Fibroblast of the aortic adventitia (primary cell): Measurements from ENCODE around the gene ANKRD45. TPM values are rescaled to one million over a fixed set of nuclear protein-coding genes. Genes with fewer than 3 reads are reported as not detected.
A peak's percentile ranks its signal among the peaks of the same experiment; 100 is the strongest.

Experiments
- DNase-seq: peaks from one replicate; pipeline ENCODE4 v3.0.0-alpha.2; 2010; ENCODE audit warnings: low read depth
- H3K4me3 ChIP-seq: 2 replicates; pipeline ENCODE4 v1.5.1; 2011; ENCODE audit warnings: low read depth, mild to moderate bottlenecking, control low read depth, low read length, moderate library complexity
- total RNA-seq: library from RNA; depleted of rRNA; stranded (reverse); fragments of >200 nt; gene quantifications from 2 replicates; pipeline ENCODE4 v1.2.3, GENCODE V29; 2012; ENCODE audit warnings: low replicate concordance
- TF ChIP-seq, protein P1 (sequence below): IDR thresholded peaks from 2 replicates; pipeline ENCODE4 v1.5.1; 2011; ENCODE audit warnings: mild to moderate bottlenecking, low read length, control low read depth, inconsistent platforms; ENCODE audit not compliant: insufficient read depth

Gene ANKRD45
- total RNA-seq: 0.09 and 0.82 TPM in 2 replicates

DNA sequence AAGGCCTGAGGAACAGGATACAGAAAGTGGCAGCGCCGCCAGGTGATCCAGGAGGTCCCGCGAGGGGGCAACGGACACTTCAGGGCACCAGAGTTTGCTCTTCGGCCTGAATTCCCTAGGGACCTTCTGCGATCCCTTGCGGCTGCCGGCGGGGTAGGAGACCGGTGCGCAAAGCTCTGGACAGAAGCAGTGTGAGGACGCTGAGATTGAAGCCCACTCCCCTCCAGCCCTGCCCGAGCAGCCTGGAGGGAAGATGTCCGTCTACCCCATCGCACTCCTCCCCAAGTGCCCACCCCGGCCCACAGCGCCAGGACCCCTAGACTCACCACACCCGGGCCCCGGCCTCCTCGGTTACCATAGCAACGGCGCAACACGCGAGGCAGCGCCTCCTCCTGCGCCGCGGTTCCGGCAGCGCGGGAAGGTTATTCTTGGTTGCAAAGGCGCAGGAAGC, at the start of gene ANKRD45:
ANKRD45 (minus strand) TSS at position 361 of the 451 bp plus-strand sequence. CDS start 10,433 bp downstream, outside the sequence.
- peak within 1 kb of the TSS; percentile 55 for H3K4me3 ChIP-seq
- TF ChIP-seq, protein P1, sequence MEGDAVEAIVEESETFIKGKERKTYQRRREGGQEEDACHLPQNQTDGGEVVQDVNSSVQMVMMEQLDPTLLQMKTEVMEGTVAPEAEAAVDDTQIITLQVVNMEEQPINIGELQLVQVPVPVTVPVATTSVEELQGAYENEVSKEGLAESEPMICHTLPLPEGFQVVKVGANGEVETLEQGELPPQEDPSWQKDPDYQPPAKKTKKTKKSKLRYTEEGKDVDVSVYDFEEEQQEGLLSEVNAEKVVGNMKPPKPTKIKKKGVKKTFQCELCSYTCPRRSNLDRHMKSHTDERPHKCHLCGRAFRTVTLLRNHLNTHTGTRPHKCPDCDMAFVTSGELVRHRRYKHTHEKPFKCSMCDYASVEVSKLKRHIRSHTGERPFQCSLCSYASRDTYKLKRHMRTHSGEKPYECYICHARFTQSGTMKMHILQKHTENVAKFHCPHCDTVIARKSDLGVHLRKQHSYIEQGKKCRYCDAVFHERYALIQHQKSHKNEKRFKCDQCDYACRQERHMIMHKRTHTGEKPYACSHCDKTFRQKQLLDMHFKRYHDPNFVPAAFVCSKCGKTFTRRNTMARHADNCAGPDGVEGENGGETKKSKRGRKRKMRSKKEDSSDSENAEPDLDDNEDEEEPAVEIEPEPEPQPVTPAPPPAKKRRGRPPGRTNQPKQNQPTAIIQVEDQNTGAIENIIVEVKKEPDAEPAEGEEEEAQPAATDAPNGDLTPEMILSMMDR: no peak
- peak; percentile 22 for DNase-seq

GRCh38 chr1:173717238-173717637, 47.6 kb upstream of the ANKRD45 start:
- H3K4me3 ChIP-seq: no peak overlapping the region
- TF ChIP-seq, protein P1: no peak
- peak; percentile 5 for DNase-seq

DNA sequence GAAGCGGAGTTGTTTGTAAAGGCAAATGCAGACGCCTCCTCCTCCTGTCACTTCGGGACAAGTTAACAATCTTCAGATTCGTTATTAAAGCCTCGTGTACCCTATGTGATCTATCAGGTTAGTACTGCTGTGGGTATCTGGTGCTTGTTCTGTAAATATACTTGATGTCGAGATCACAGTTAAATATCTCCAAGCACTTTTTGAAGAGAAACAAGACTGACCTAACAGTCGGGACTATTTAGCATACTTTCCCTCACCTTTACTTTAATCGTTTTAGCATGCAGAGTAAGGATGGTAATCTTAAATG, 45.8 kb upstream of the ANKRD45 start:
- H3K4me3 ChIP-seq: peak overlapping the region; percentile 90
- TF ChIP-seq, protein P1: no peak

DNA sequence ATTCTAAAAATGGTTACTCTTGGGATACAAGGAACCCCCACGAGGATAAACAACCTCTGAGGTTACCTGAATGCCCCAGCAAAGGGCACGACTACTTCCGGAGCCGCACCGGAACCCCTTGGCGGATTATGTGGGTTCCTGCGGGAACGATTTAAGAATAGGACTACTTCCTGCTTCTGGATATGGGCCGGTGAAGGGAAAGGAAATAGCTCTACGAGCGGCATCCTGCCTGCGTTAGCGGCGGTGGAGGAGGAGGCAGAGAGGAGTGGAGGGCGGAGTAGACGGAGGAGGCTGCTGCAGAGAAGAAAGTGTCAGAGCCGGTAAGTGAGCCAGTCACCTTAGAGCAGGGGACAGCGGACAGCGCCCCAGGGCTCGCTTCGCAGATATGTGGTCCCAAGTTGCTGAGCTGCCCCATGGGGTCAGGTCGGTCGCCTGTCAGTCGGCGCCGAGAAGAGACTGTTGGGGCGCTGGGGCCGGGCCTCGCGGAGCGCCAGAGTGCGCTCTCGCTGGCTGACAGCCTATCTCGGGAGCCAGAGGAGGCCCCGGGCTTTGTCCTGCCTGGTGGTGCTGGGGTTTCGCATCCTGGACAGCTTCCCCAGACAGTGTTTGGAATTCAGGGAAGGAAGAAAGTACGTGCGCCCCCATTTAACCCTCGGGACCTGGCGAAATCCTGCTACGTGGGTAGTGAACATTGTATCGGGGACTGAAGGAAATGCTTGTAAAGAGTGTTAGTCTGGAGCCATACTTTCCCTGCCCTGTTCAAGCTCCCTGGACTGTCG, 45.3 kb upstream of the ANKRD45 start, which contains the start of gene KLHL20:
KLHL20 (plus strand) TSS at position 223 of the 779 bp plus-strand sequence. CDS start 1,063 bp downstream, outside the sequence.
- TF ChIP-seq, protein P1: no peak
- peak; percentile 94 for DNase-seq
- peak within 1 kb of the TSS; percentile 90 for H3K4me3 ChIP-seq

More for the DNA sequence above, 45.8 kb upstream of the ANKRD45 start:
- no peak for DNase-seq

GRCh38 chr1:173714441-173714758, 44.7 kb upstream of the ANKRD45 start:
- DNase-seq: no peak
- peak overlapping the region; percentile 90 for H3K4me3 ChIP-seq
- TF ChIP-seq, protein P1: no peak

DNA sequence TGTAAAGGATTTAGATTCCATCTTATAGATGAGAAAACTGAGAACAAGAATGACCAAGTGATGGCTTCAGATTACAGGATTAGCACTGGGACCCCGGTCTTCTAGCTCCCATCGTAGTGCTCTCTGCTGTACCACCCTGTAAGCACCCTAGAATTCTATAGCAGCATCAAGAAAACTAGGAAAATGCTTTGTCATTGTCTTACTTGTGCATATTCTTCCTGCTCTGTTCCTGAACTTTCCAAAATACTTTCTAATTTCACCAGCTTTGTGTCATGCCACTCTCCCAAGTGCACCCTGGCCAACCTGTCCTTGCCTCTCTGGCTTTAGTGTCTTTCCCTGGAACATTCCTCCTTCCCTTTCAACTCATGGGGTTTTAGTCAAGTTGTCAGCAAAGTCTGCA, 39.1 kb upstream of the ANKRD45 start:
- H3K4me3 ChIP-seq: no peak overlapping the region
- no peak for DNase-seq
- TF ChIP-seq, protein P1: no peak

GRCh38 chr1:173705117-173705516, 35.5 kb upstream of the ANKRD45 start:
- no peak for DNase-seq
- TF ChIP-seq, protein P1: no peak
- H3K4me3 ChIP-seq: no peak overlapping the region
